Karpas-422 (cell line): ENCODE data around the gene SYNPR. TPM values are rescaled to one million over a fixed set of nuclear protein-coding genes. Genes with fewer than 3 reads are reported as not detected.

Experiments
- DNase-seq: peaks from one replicate; pipeline ENCODE4 v3.0.0-alpha.2; 2015
- H2AFZ ChIP-seq: fragments of 200-600 bp; sonication (generic); 2 replicates; pipeline ENCODE4 v1.6.1; 2014; ENCODE audit warnings: antibody characterized with exemption, low read length, mixed read lengths
- H3K27ac ChIP-seq: fragments of 200-600 bp; sonication (generic); 2 replicates; pipeline ENCODE4 v1.5.1; 2014; ENCODE audit warnings: mild to moderate bottlenecking, low read length, moderate library complexity
- H3K27me3 ChIP-seq: fragments of 200-600 bp; sonication (generic); 2 replicates; pipeline ENCODE4 v1.6.1; 2014; ENCODE audit warnings: low read length, mixed read lengths
- H3K36me3 ChIP-seq: fragments of 200-600 bp; sonication (generic); 2 replicates; pipeline ENCODE4 v1.6.1; 2014; ENCODE audit warnings: low read length, mixed read lengths; ENCODE audit not compliant: insufficient read depth
- H3K4me1 ChIP-seq: fragments of 200-600 bp; sonication (generic); 2 replicates; pipeline ENCODE4 v1.6.1; 2014; ENCODE audit warnings: mild to moderate bottlenecking, low read length, mixed read lengths
- H3K4me2 ChIP-seq: fragments of 200-600 bp; sonication (generic); 2 replicates; pipeline ENCODE4 v1.6.1; 2014; ENCODE audit warnings: low read length, low read depth, mild to moderate bottlenecking; ENCODE audit not compliant: poor library complexity, severe bottlenecking
- H3K4me3 ChIP-seq: fragments of 200-600 bp; sonication (generic); 2 replicates; pipeline ENCODE4 v1.5.1; 2014; ENCODE audit warnings: mild to moderate bottlenecking, antibody characterized with exemption, low read length, mixed read lengths
- H3K79me2 ChIP-seq: fragments of 200-600 bp; sonication (generic); 2 replicates; pipeline ENCODE4 v1.6.1; 2014; ENCODE audit warnings: mild to moderate bottlenecking, low read length, mixed read lengths
- H3K9ac ChIP-seq: fragments of 200-600 bp; sonication (generic); 2 replicates; pipeline ENCODE4 v1.6.0; 2014; ENCODE audit warnings: low read length
- H3K9me2 ChIP-seq: fragments of 200-600 bp; sonication (generic), shearing (Covaris generic); replicated peaks from 2 replicates; pipeline ENCODE4 v1.6.0; 2014; ENCODE audit warnings: mild to moderate bottlenecking, low read length, moderate library complexity; ENCODE audit not compliant: insufficient read depth
- H3K9me3 ChIP-seq: fragments of 300-700, 200-600 bp; sonication (generic); 2 replicates; pipeline ENCODE4 v1.6.1; 2014; ENCODE audit warnings: low read length, mixed read lengths
- H4K20me1 ChIP-seq: fragments of 200-600 bp; sonication (generic); 2 replicates; pipeline ENCODE4 v1.6.1; 2014; ENCODE audit warnings: mild to moderate bottlenecking, antibody characterized with exemption, low read length, low read depth; ENCODE audit not compliant: insufficient read depth
- total RNA-seq: library from RNA; depleted of rRNA; stranded (reverse); fragments of >200 nt; shearing (Covaris generic); gene quantifications from 2 replicates; pipeline ENCODE4 v1.2.3, GENCODE V29; 2014; ENCODE audit warnings: low replicate concordance

The SYNPR gene
- total RNA-seq, 1 experiment from 2014 or later: not detected

GRCh38 chr3:63557912-63558311, 279.8 kb downstream of the SYNPR start:
- H3K9ac ChIP-seq: no peak overlapping the region
- no peak overlapping the region for H3K4me3 ChIP-seq
- no peak overlapping the region for H3K4me2 ChIP-seq
- H3K4me1 ChIP-seq: no peaks in the 10 kb centered on the region
- no peaks in the 10 kb centered on the region for H3K36me3 ChIP-seq
- no peak for DNase-seq
- no peaks in the 10 kb centered on the region for H4K20me1 ChIP-seq
- H3K9me2 ChIP-seq: no peaks in the 10 kb centered on the region
- H3K79me2 ChIP-seq: no peaks in the 10 kb centered on the region
- no peak overlapping the region for H3K27ac ChIP-seq
- no peaks in the 10 kb centered on the region for H3K27me3 ChIP-seq
- no peak overlapping the region for H2AFZ ChIP-seq
- H3K9me3 ChIP-seq: no peaks in the 10 kb centered on the region

GRCh38 chr3:63559884-63560283, 281.8 kb downstream of the SYNPR start:
- Histone ChIP-seq H3K27me3 (no peaks in the 10 kb centered on the region), H3K27ac (no peak overlapping the region), H3K9me2 (no peaks in the 10 kb centered on the region), H4K20me1 (no peaks in the 10 kb centered on the region), H3K36me3 (no peaks in the 10 kb centered on the region), H3K9ac (no peak overlapping the region), H3K79me2 (no peaks in the 10 kb centered on the region), H3K4me3 (no peak overlapping the region), H2AFZ (no peak overlapping the region), H3K9me3 (no peaks in the 10 kb centered on the region), H3K4me1 (no peaks in the 10 kb centered on the region), H3K4me2 (no peak overlapping the region)
- DNase-seq: no peak

- Histone ChIP-seq H3K27ac (no peak overlapping the region), H3K27me3 (no peaks in the 10 kb centered on the region), H3K9me3 (no peaks in the 10 kb centered on the region), H3K4me3 (no peak overlapping the region), H3K4me1 (no peaks in the 10 kb centered on the region), H3K36me3 (no peaks in the 10 kb centered on the region), H2AFZ (no peak overlapping the region), H3K9me2 (no peaks in the 10 kb centered on the region), H3K4me2 (no peak overlapping the region), H3K79me2 (no peaks in the 10 kb centered on the region), H3K9ac (no peak overlapping the region), H4K20me1 (no peaks in the 10 kb centered on the region)
- no peak for DNase-seq
These were observed 283.8 kb downstream of the SYNPR start for GRCh38 chr3:63561879-63562278.

GRCh38 chr3:63562323-63562722, 284.2 kb downstream of the SYNPR start:
- no peak for DNase-seq
- H3K4me2 ChIP-seq: no peak overlapping the region
- no peaks in the 10 kb centered on the region for H3K79me2 ChIP-seq
- H3K27me3 ChIP-seq: no peaks in the 10 kb centered on the region
- H3K9me2 ChIP-seq: no peaks in the 10 kb centered on the region
- H3K36me3 ChIP-seq: no peaks in the 10 kb centered on the region
- no peak overlapping the region for H3K9ac ChIP-seq
- no peaks in the 10 kb centered on the region for H4K20me1 ChIP-seq
- no peaks in the 10 kb centered on the region for H3K9me3 ChIP-seq
- no peak overlapping the region for H3K4me3 ChIP-seq
- H3K4me1 ChIP-seq: no peaks in the 10 kb centered on the region
- H3K27ac ChIP-seq: no peak overlapping the region
- H2AFZ ChIP-seq: no peak overlapping the region

GRCh38 chr3:63563572-63563971, 285.5 kb downstream of the SYNPR start:
- H3K4me2 ChIP-seq: no peak overlapping the region
- no peak for DNase-seq
- H3K4me3 ChIP-seq: no peak overlapping the region
- H2AFZ ChIP-seq: no peak overlapping the region
- H3K36me3 ChIP-seq: no peaks in the 10 kb centered on the region
- H3K9me2 ChIP-seq: no peaks in the 10 kb centered on the region
- H4K20me1 ChIP-seq: no peaks in the 10 kb centered on the region
- no peaks in the 10 kb centered on the region for H3K27me3 ChIP-seq
- H3K9ac ChIP-seq: no peak overlapping the region
- no peaks in the 10 kb centered on the region for H3K9me3 ChIP-seq
- H3K79me2 ChIP-seq: no peaks in the 10 kb centered on the region
- H3K4me1 ChIP-seq: no peaks in the 10 kb centered on the region
- H3K27ac ChIP-seq: no peak overlapping the region

GRCh38 chr3:63565220-63565619, 287.1 kb downstream of the SYNPR start:
- Histone ChIP-seq H3K4me2 (no peak overlapping the region), H2AFZ (no peak overlapping the region), H4K20me1 (no peaks in the 10 kb centered on the region), H3K79me2 (no peaks in the 10 kb centered on the region), H3K27me3 (no peaks in the 10 kb centered on the region), H3K9ac (no peak overlapping the region), H3K27ac (no peak overlapping the region), H3K9me2 (no peaks in the 10 kb centered on the region), H3K4me1 (no peaks in the 10 kb centered on the region), H3K9me3 (no peaks in the 10 kb centered on the region), H3K4me3 (no peak overlapping the region), H3K36me3 (no peaks in the 10 kb centered on the region)
- DNase-seq: no peak

- Histone ChIP-seq H3K4me3 (no peak overlapping the region), H2AFZ (no peak overlapping the region), H3K9ac (no peak overlapping the region), H3K4me1 (no peaks in the 10 kb centered on the region), H3K27ac (no peak overlapping the region), H3K79me2 (no peaks in the 10 kb centered on the region), H4K20me1 (no peaks in the 10 kb centered on the region), H3K27me3 (no peaks in the 10 kb centered on the region), H3K36me3 (no peaks in the 10 kb centered on the region), H3K9me3 (no peaks in the 10 kb centered on the region), H3K9me2 (no peaks in the 10 kb centered on the region), H3K4me2 (no peak overlapping the region)
- DNase-seq: no peak
These were observed 293.6 kb downstream of the SYNPR start for GRCh38 chr3:63571682-63572081.

- Histone ChIP-seq H3K79me2 (no peaks in the 10 kb centered on the region), H3K27me3 (no peaks in the 10 kb centered on the region), H3K9ac (no peak overlapping the region), H2AFZ (no peak overlapping the region), H3K9me2 (no peaks in the 10 kb centered on the region), H3K4me2 (no peak overlapping the region), H3K4me1 (no peaks in the 10 kb centered on the region), H3K4me3 (no peak overlapping the region), H3K9me3 (no peaks in the 10 kb centered on the region), H3K36me3 (no peaks in the 10 kb centered on the region), H4K20me1 (no peaks in the 10 kb centered on the region), H3K27ac (no peak overlapping the region)
- no peak for DNase-seq
These were observed 298.7 kb downstream of the SYNPR start for GRCh38 chr3:63576846-63577245.

- Histone ChIP-seq H3K9me3 (no peaks in the 10 kb centered on the region), H3K4me1 (no peaks in the 10 kb centered on the region), H3K27ac (no peak overlapping the region), H3K36me3 (no peaks in the 10 kb centered on the region), H3K4me3 (no peak overlapping the region), H3K9ac (no peak overlapping the region), H3K4me2 (no peak overlapping the region), H3K27me3 (no peaks in the 10 kb centered on the region), H3K9me2 (no peaks in the 10 kb centered on the region), H3K79me2 (no peaks in the 10 kb centered on the region), H2AFZ (no peak overlapping the region), H4K20me1 (no peaks in the 10 kb centered on the region)
- no peak for DNase-seq
These were observed 300.8 kb downstream of the SYNPR start for GRCh38 chr3:63578858-63579257.
